ENCODE results near the gene ETV2.

DNA sequence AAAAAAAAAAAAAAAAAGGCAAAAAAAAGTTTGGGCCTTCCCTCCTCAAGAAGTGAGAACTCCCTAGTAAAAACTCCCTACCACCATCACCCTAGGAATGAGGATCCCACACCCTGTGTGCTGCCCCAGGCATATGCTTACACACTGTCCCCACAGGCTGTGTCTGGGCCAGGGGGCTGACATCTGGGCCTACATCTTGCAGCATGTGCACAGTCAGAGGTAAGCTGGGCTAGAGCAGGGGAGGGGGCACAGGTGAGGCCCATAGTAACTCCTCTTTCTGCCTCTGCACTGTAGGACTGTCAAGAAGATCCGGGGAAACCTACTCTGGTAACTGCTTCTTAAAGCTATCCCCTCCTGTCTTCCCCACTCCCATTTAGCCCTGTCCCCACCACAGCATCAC is 28.0 kb upstream of the ETV2 start:
- TF ChIP-seq POLR2A (IDR thresholded peaks at IDR 0.05) (no peak), CTCF (IDR thresholded peaks at IDR 0.05) (no peak)

All from ovary (tissue), 3 donors.